Cardiac fibroblast (primary cell): Measurements from ENCODE around the gene SIAH2.

Experiments
- DNase-seq, 2 donors: peaks; one replicate each; pipeline versions ENCODE4 v3.0.0 to v3.0.0-alpha.2; 2010; ENCODE audit warnings: low read depth in 2 of 2
- H3K4me3 ChIP-seq, 2 donors: replicated peaks in 1 of 2; 1 replicate in 1 of 2; 2 replicates in 1 of 2; pipeline ENCODE4 v1.5.1; 2011; ENCODE audit warnings: low read depth in 2 of 2, low read length in 2 of 2, mild to moderate bottlenecking in 2 of 2, moderate library complexity in 1 of 2
- TF ChIP-seq, protein P1 (sequence below): IDR thresholded peaks from one replicate; pipeline ENCODE4 v1.5.1; 2011; ENCODE audit warnings: low read depth, mild to moderate bottlenecking, low read length, inconsistent platforms

Gene SIAH2, protein sequence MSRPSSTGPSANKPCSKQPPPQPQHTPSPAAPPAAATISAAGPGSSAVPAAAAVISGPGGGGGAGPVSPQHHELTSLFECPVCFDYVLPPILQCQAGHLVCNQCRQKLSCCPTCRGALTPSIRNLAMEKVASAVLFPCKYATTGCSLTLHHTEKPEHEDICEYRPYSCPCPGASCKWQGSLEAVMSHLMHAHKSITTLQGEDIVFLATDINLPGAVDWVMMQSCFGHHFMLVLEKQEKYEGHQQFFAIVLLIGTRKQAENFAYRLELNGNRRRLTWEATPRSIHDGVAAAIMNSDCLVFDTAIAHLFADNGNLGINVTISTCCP

DNA sequence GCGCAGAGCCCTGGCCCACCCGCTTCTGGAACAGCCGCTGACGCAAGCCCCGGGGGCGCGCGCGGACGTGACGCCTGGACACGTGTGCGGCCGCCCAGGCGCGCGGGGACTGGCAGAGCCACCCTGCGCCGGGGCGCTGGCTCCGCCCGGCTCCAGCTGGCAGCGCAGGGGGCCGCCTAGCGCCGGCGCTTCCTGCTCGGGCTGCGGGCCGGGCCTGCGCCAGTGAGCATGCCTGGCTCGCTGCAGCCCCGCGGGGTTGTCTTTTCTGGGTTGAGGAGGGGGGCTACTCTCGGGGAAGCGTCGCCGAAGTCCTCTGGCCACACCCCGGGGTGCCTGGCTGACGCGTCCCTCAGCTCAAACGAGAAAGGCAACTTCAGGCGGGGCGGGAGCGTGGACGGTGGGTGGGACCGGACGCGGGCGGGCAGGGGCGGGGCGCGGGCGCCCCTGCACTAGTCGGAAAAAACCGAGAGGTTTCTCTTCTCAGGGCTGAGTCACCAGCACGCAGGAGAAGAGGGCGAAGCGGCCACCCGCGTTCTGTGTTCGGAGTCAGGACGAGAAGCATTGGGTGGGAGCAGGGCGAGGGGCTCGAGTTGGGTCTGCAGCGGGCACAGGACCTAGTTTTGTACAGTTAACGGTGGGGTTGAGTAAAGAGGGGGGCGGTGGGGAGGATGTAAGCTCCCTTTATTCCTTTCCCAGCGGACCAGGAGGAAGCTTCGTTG is at the start of gene SIAH2:
TSS of gene SIAH2 (minus strand) at position 48 of the 719 bp plus-strand sequence. CDS start 320 bp downstream, outside the sequence.
- DNase-seq: peak; percentile 94 to 97
- TF ChIP-seq, protein P1, sequence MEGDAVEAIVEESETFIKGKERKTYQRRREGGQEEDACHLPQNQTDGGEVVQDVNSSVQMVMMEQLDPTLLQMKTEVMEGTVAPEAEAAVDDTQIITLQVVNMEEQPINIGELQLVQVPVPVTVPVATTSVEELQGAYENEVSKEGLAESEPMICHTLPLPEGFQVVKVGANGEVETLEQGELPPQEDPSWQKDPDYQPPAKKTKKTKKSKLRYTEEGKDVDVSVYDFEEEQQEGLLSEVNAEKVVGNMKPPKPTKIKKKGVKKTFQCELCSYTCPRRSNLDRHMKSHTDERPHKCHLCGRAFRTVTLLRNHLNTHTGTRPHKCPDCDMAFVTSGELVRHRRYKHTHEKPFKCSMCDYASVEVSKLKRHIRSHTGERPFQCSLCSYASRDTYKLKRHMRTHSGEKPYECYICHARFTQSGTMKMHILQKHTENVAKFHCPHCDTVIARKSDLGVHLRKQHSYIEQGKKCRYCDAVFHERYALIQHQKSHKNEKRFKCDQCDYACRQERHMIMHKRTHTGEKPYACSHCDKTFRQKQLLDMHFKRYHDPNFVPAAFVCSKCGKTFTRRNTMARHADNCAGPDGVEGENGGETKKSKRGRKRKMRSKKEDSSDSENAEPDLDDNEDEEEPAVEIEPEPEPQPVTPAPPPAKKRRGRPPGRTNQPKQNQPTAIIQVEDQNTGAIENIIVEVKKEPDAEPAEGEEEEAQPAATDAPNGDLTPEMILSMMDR: no peak
- H3K4me3 ChIP-seq: peak within 1 kb of the TSS; percentile 88 to 94

DNA sequence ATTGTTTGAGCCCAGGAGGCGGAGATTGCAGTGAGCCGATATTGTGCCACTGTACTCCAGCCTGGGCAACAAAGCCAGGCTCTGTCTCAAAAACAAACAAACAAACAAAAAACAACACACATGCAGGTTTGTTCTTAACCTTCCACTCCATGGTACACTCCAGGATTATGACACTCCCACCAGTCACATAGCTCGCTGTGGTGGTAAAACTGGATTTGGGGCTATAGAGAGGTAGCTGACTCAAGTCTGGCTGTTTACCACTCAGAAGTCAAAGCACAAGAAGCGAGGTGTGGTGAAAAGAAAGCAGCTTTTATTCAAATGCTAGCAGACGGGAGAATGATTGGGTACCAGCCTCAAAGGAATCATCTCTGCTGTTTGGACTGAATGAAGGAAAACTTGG is 49.0 kb upstream of the SIAH2 start:
- H3K4me3 ChIP-seq: no peak overlapping the region
- TF ChIP-seq, protein P1: no peak
- DNase-seq: no peak

DNA sequence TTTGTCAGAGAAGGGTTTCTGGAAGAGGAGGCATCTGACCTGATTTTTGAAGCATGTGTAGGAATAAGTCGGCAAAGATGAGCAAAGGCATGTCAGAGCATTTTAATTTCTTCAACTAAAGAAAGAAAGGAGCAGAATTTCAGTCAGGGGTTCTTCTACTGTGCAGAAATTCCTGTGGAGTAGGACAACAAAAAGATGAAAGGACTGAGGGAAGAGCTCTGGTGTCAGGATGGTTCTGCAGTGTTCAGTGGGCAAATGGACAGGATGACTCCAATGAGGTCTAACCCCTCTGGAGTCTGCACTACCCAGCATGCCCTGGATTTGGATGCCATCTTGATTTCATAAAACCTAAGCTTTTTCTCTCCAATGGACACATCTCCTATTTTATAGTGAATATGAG is 47.7 kb upstream of the SIAH2 start:
- H3K4me3 ChIP-seq: no peak overlapping the region
- TF ChIP-seq, protein P1: no peak
- no peak for DNase-seq

DNA sequence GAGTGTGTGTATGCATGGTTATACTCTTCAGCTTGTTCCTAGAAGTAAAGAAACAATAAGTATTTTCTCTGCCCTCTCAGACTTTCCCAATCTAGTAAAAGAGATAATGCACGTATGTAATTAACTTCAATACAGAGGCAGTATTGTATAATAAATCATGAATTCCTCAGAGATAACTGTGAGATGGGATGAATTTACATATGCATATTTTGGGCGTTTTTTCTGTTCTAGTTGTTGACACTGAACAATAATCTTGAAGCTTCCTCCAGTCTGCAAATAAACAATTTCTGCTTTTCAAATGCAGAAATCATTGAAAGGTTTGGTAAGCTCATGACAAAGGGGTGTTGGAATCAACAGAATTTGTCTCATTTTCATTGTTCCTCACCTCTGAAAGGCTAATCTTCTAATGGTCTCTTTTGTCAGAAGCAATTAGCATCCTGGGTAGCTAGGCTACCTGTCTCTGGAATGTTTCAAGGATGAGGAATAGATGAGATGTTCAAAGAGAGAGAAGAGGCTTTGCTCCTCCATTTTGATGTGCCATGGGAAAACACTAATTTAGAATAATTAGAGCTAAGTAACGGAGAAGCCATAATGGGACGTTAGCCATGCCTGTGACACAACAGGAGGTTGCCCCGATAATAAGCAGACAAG is 43.3 kb upstream of the SIAH2 start:
- DNase-seq: no peak
- TF ChIP-seq, protein P1: no peak
- no peak overlapping the region for H3K4me3 ChIP-seq

DNA sequence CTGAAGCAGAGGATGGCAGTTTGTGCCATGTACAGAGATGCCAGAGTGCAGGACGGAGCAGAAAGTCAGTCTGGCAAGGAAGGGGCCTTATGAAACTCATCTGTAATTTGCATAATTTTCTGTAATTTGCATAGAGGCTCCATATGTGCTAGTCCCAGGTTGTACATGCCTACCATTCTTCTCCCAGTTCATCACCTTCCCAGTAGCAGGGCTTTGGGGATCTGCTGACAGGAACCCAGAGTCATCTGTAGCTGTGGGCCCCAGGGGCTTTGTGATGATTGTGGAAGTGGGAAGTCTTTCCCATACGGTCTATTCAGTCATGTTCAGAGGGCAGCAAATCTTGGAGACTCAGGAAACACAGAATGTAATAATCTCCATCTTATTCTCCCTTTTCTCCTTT is 42.4 kb upstream of the SIAH2 start:
- no peak for DNase-seq
- no peak overlapping the region for H3K4me3 ChIP-seq
- TF ChIP-seq, protein P1: no peak

DNA sequence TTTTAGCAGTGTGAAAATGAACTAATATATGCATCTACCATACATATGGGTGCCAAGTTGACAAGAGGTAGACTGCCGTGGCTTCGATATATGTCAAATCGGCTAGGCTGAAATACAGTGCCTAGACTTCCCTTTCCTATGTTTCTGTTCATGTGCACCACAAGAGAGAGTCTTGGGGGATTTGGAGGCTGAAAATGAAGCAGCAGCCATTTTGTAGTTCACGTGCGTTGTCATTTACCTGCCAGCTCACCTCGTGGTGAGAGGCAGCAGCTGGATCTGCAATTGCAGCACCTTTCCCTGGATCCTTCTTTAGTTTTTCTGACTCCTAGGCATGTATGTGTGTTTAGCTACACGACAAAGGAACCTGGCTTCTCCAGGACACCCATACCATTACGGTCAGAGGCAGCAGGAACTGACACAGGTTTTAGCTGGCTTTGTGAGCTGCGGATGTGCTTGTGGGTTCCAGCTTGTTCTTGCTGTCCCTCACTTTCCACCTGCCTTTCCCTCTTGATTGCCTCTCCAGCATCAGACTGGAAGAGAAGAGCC is 40.5 kb upstream of the SIAH2 start:
- DNase-seq: no peak
- TF ChIP-seq, protein P1: no peak
- no peak overlapping the region for H3K4me3 ChIP-seq
